Measurements from ENCODE around the gene PCNX2. TPM values are rescaled to one million over a fixed set of nuclear protein-coding genes. Genes with fewer than 3 reads are reported as not detected.

PCNX2 gene
- total and polyA plus RNA-seq, 2 of the 8 experiments (the other 6 are each of a cell fraction or from before 2014, with no cell fraction given): 46.1 to 57.6 TPM

- Histone ChIP-seq H2BK15ac (ENCODE audit: low read length) (no peak overlapping the region), H3K4me1 (replicated peaks in 1 of 4; ENCODE audit: control insufficient read depth in 3 of 4, insufficient read depth in 4 of 4, low read length in 3 of 4) (no peaks in the 10 kb centered on the region), H2BK20ac (ENCODE audit: low read length) (no peak overlapping the region), H2BK5ac (ENCODE audit: low read depth, low read length) (no peak overlapping the region), H4K20me1 (replicated peaks in 1 of 2; ENCODE audit: control insufficient read depth in 1 of 2, insufficient read depth in 2 of 2, low read length in 2 of 2) (no peaks in the 10 kb centered on the region), H3K27me3 (replicated peaks in 1 of 4; ENCODE audit: control insufficient read depth in 3 of 4, extremely low read depth in 1 of 4, insufficient read depth in 3 of 4, low read length in 3 of 4) (no peaks in the 10 kb centered on the region), H3K27ac (ENCODE audit: low read depth, low read length) (no peak overlapping the region), H2AFZ (ENCODE audit: low read length) (no peak overlapping the region), H3K9ac (replicated peaks in 1 of 4; ENCODE audit: extremely low read depth in 1 of 4, low read depth in 3 of 4, low read length in 3 of 4) (no peak overlapping the region), H4K91ac (replicated peaks; ENCODE audit: insufficient read length, low read length) (no peak overlapping the region), H3K79me1 (ENCODE audit: low read depth, low read length) (no peaks in the 10 kb centered on the region), H3K4me3 (ENCODE audit: extremely low read depth in 1 of 4, insufficient read depth in 2 of 4, low read depth in 3 of 4, low read length in 4 of 4) (no peak overlapping the region), H4K8ac (ENCODE audit: extremely low read depth, insufficient read depth, low read length) (no peak overlapping the region), H2AK5ac (ENCODE audit: low read depth, low read length) (no peak overlapping the region), H3K14ac (ENCODE audit: insufficient read length) (no peak overlapping the region), H3K56ac (replicated peaks; ENCODE audit: insufficient read length, low read depth, low read length) (no peak overlapping the region), H3K23ac (ENCODE audit: insufficient read length) (no peak overlapping the region), H2BK12ac (ENCODE audit: low read depth, low read length) (no peak overlapping the region), H3K18ac (ENCODE audit: extremely low read depth, low read length) (no peak overlapping the region), H3K4me2 (ENCODE audit: insufficient read depth in 1 of 2, low read depth in 2 of 2, low read length in 2 of 2) (no peak overlapping the region), H3K79me2 (ENCODE audit: control insufficient read depth in 1 of 2, insufficient read depth in 2 of 2, low read length in 2 of 2) (no peaks in the 10 kb centered on the region), H3K4ac (replicated peaks; ENCODE audit: insufficient read length, low read depth, low read length) (no peak overlapping the region), H2BK120ac (replicated peaks; ENCODE audit: low read depth, low read length) (no peak overlapping the region), H3K36me3 (ENCODE audit: control insufficient read depth in 2 of 4, insufficient read depth in 4 of 4, low read length in 3 of 4) (peaks cover 3 to 14% (median 4%) of the 10 kb centered on the region in 4 experiments; a peak in 5 of 8 replicates), H3K23me2 (ENCODE audit: low read depth, low read length) (no peaks in the 10 kb centered on the region; the same call in 1 of the 2 replicates), H3K9me3 (ENCODE audit: insufficient read depth in 2 of 2, low read depth in 1 of 2, low read length in 1 of 2) (no peaks in the 10 kb centered on the region), H4K5ac (ENCODE audit: insufficient read length, low read depth, low read length) (no peak overlapping the region)
- peak; percentile 58 for TF ChIP-seq MAFK (IDR thresholded peaks at IDR 0.05; ENCODE audit: low read depth, low read length)
- no peak for TF ChIP-seq PHF8 (conservative IDR thresholded peaks at IDR 0.05; ENCODE audit: low read depth, low read length)
- TF ChIP-seq CEBPB (IDR thresholded peaks at IDR 0.05; ENCODE audit: low read depth, low read length): no peak
- no peak for TF ChIP-seq SUZ12 (IDR thresholded peaks at IDR 0.05; ENCODE audit: low read length)
- no peak for TF ChIP-seq SP1 (IDR thresholded peaks at IDR 0.05; ENCODE audit: low read depth, low read length)
- no peak for FAIRE-seq
- no peak for DNase-seq (ENCODE audit: low read depth in 1 of 2, low spot score in 2 of 2)
- ChIA-PET CTCF (ENCODE audit: partially characterized antibody) (no interaction called here), POLR2A (ENCODE audit: partially characterized antibody) (no interaction called here)
- 86% methylated on average over 2 of the region's 2 CpGs; no CpG with 5 or more reads in 1 of the 2 experiments for WGBS, 2 experiments (ENCODE audit: extremely low coverage in 1 of 2, insufficient coverage in 1 of 2, insufficient read length in 1 of 2, insufficient replicate concordance in 2 of 2, low coverage in 1 of 2, low lambda C conversion rate in 2 of 2, missing lambda C conversion rate in 1 of 2)
Measured at GRCh38 chr1:233122779-233123178, 172.7 kb downstream of the PCNX2 start.
